H1 (cell line): ENCODE measurements around the gene OR10A2. TPM values are rescaled to one million over a fixed set of nuclear protein-coding genes. Genes with fewer than 3 reads are reported as not detected.

ENCODE experiments used
- CTCF ChIA-PET: fragments of 300-600 bp; sonication (Branson Sonifier 250); formaldehyde crosslinking; loops from one replicate; lab custom pipeline; 2021; ENCODE audit not compliant: partially characterized antibody; lab: Charles Lee
- POLR2A ChIA-PET: fragments of 300-600 bp; sonication (Branson Sonifier 250); formaldehyde crosslinking; loops from one replicate; lab custom pipeline; 2021; ENCODE audit warnings: inconsistent platforms; ENCODE audit not compliant: partially characterized antibody; lab: Charles Lee
- DNase-seq, 2 experiments: peaks; one replicate each; pipeline versions ENCODE4 v3.0.0 to v3.0.0-alpha.2; 2010 to 2022; ENCODE audit warnings: low spot score in 2 of 2, low read depth in 1 of 2, mixed read lengths in 1 of 2
- FAIRE-seq: peaks from 2 replicates; lab custom pipeline; 2011; peaks lifted over from hg19 to GRCh38; lab: Jason Lieb, UNC
- H2AFZ ChIP-seq: 2 replicates; pipeline ENCODE4 v1.8.1; 2012; ENCODE audit warnings: low read length, inconsistent platforms
- H2AK5ac ChIP-seq: 2 replicates; pipeline ENCODE4 v1.6.1; 2013; ENCODE audit warnings: low read depth, low read length
- H2BK120ac ChIP-seq: replicated peaks from 2 replicates; pipeline ENCODE3; 2013; ENCODE audit warnings: low read depth, low read length, inconsistent platforms
- H2BK12ac ChIP-seq: 2 replicates; pipeline ENCODE4 v1.6.1; 2013; ENCODE audit warnings: low read depth, low read length
- H2BK15ac ChIP-seq: 2 replicates; pipeline ENCODE4 v1.6.1; 2013; ENCODE audit warnings: low read length
- H2BK20ac ChIP-seq: 2 replicates; pipeline ENCODE4 v1.6.1; 2013; ENCODE audit warnings: low read length
- H2BK5ac ChIP-seq: 2 replicates; pipeline ENCODE4 v1.6.1; 2013; ENCODE audit warnings: low read depth, low read length
- H3K14ac ChIP-seq: 2 replicates; pipeline ENCODE4 v1.6.1; 2013; ENCODE audit warnings: inconsistent platforms; ENCODE audit not compliant: insufficient read length
- H3K18ac ChIP-seq: 2 replicates; pipeline ENCODE4 v1.6.1; 2013; ENCODE audit warnings: low read length; ENCODE audit errors: extremely low read depth
- H3K23ac ChIP-seq: 2 replicates; pipeline ENCODE4 v1.6.1; 2013; ENCODE audit warnings: inconsistent platforms; ENCODE audit not compliant: insufficient read length
- H3K23me2 ChIP-seq: 2 replicates; pipeline ENCODE4 v1.6.1; 2013; ENCODE audit warnings: low read depth, low read length
- H3K27ac ChIP-seq: 2 replicates; pipeline ENCODE4 v1.6.1; 2011; ENCODE audit warnings: low read depth, low read length, inconsistent platforms
- H3K27me3 ChIP-seq, 4 experiments: replicated peaks in 1 of 4; 1 replicate in 1 of 4; 2 replicates in 3 of 4; pipeline versions ENCODE4 v1.6.1 to v1.8.1; 2011 to 2013; ENCODE audit warnings: low read length in 3 of 4, mild to moderate bottlenecking in 3 of 4, inconsistent platforms in 2 of 4, mixed read lengths in 2 of 4, moderate library complexity in 1 of 4; ENCODE audit not compliant: control insufficient read depth in 3 of 4, insufficient read depth in 3 of 4; ENCODE audit errors: extremely low read depth in 1 of 4
- H3K36me3 ChIP-seq, 4 experiments: 2 replicates each; pipeline versions ENCODE4 v1.6.1 to v1.8.1; 2011 to 2013; ENCODE audit warnings: mild to moderate bottlenecking in 4 of 4, low read length in 3 of 4, moderate library complexity in 2 of 4, control low read depth in 1 of 4, inconsistent platforms in 1 of 4; ENCODE audit not compliant: insufficient read depth in 4 of 4, control insufficient read depth in 2 of 4
- H3K4ac ChIP-seq: replicated peaks from 2 replicates; pipeline ENCODE3; 2013; ENCODE audit warnings: low read length, low read depth, mixed read lengths, inconsistent platforms; ENCODE audit not compliant: insufficient read length
- H3K4me1 ChIP-seq, 4 experiments: replicated peaks in 1 of 4; 1 replicate in 1 of 4; 2 replicates in 3 of 4; pipeline versions ENCODE4 v1.6.1 to v1.8.1; 2011 to 2013; ENCODE audit warnings: low read length in 3 of 4, inconsistent platforms in 2 of 4, mixed read lengths in 1 of 4; ENCODE audit not compliant: insufficient read depth in 4 of 4, control insufficient read depth in 3 of 4
- H3K4me2 ChIP-seq, 2 experiments: 2 replicates each; pipeline versions ENCODE4 v1.6.1 to v1.8.1; 2011 to 2013; ENCODE audit warnings: low read depth in 2 of 2, low read length in 2 of 2, control low read depth in 1 of 2, inconsistent platforms in 1 of 2, mild to moderate bottlenecking in 1 of 2; ENCODE audit not compliant: insufficient read depth in 1 of 2
- H3K4me3 ChIP-seq, 4 experiments: fragments of 200-600, 300-600 bp in 1 of 4; sonication (generic), shearing (Covaris generic), sonication (Bioruptor Twin) in 1 of 4; 2 replicates each; pipeline versions ENCODE4 v1.5.1 to v1.8.1; 2011 to 2016; ENCODE audit warnings: low read length in 4 of 4, low read depth in 3 of 4, control low read depth in 2 of 4, inconsistent platforms in 2 of 4, mild to moderate bottlenecking in 2 of 4, mixed read lengths in 1 of 4, moderate library complexity in 1 of 4; ENCODE audit not compliant: insufficient read depth in 2 of 4; ENCODE audit errors: extremely low read depth in 1 of 4
- H3K56ac ChIP-seq: replicated peaks from 2 replicates; pipeline ENCODE3; 2013; ENCODE audit warnings: low read depth, mild to moderate bottlenecking, mixed read lengths, low read length, inconsistent platforms; ENCODE audit not compliant: insufficient read length
- H3K79me1 ChIP-seq: 2 replicates; pipeline ENCODE4 v1.6.1; 2013; ENCODE audit warnings: low read depth, low read length, control low read depth
- H3K79me2 ChIP-seq, 2 experiments: 2 replicates each; pipeline versions ENCODE4 v1.6.1 to v1.8.1; 2012 to 2013; ENCODE audit warnings: low read length in 2 of 2, mild to moderate bottlenecking in 2 of 2, inconsistent platforms in 1 of 2; ENCODE audit not compliant: insufficient read depth in 2 of 2, control insufficient read depth in 1 of 2
- H3K9ac ChIP-seq, 4 experiments: replicated peaks in 1 of 4; 1 replicate in 1 of 4; 2 replicates in 3 of 4; pipeline versions ENCODE4 v1.6.1 to v1.8.1; 2011 to 2013; ENCODE audit warnings: low read depth in 3 of 4, low read length in 3 of 4, control low read depth in 2 of 4, mild to moderate bottlenecking in 2 of 4, moderate library complexity in 2 of 4, inconsistent platforms in 1 of 4; ENCODE audit errors: extremely low read depth in 1 of 4
- H3K9me3 ChIP-seq, 2 experiments: 2 replicates each; pipeline versions ENCODE4 v1.6.1 to v1.8.1; 2012 to 2013; ENCODE audit warnings: mild to moderate bottlenecking in 2 of 2, moderate library complexity in 2 of 2, control low read depth in 1 of 2, inconsistent platforms in 1 of 2, low read depth in 1 of 2, low read length in 1 of 2, mixed read lengths in 1 of 2; ENCODE audit not compliant: insufficient read depth in 2 of 2
- H4K20me1 ChIP-seq, 2 experiments: replicated peaks in 1 of 2; 2 replicates each; pipeline versions ENCODE3 to v1.8.1; 2011 to 2013; ENCODE audit warnings: inconsistent platforms in 2 of 2, low read length in 2 of 2, mild to moderate bottlenecking in 1 of 2; ENCODE audit not compliant: insufficient read depth in 2 of 2, control insufficient read depth in 1 of 2
- H4K5ac ChIP-seq: 2 replicates; pipeline ENCODE4 v1.6.1; 2013; ENCODE audit warnings: low read length, low read depth, mixed read lengths, inconsistent platforms; ENCODE audit not compliant: insufficient read length
- H4K8ac ChIP-seq: 2 replicates; pipeline ENCODE4 v1.8.0; 2013; ENCODE audit warnings: mild to moderate bottlenecking, moderate library complexity, low read length, inconsistent platforms; ENCODE audit not compliant: insufficient read depth; ENCODE audit errors: extremely low read depth
- H4K91ac ChIP-seq: replicated peaks from 2 replicates; pipeline ENCODE3; 2013; ENCODE audit warnings: low read length, mixed read lengths, inconsistent platforms; ENCODE audit not compliant: insufficient read length
- CTCF ChIP-seq, 3 experiments: IDR thresholded peaks; 1 replicate in 2 of 3; 2 replicates in 1 of 3; pipeline versions ENCODE4 v1.5.1 to v1.6.1; 2011; ENCODE audit warnings: low read length in 3 of 3, mild to moderate bottlenecking in 3 of 3, inconsistent platforms in 2 of 3, low read depth in 1 of 3, moderate library complexity in 1 of 3; ENCODE audit not compliant: insufficient read depth in 1 of 3; ENCODE audit errors: control extremely low read depth in 1 of 3
- WGBS, 2 experiments: shearing (Covaris generic) in 1 of 2; methylation state at CpG; one replicate each; pipeline versions ENCODE4 v1.1.6 to v1.1.7; 2013 to 2015; ENCODE audit warnings: low lambda C conversion rate in 2 of 2, mixed read lengths in 2 of 2, inconsistent platforms in 1 of 2, low coverage in 1 of 2, missing lambda C conversion rate in 1 of 2; ENCODE audit not compliant: insufficient replicate concordance in 2 of 2, insufficient coverage in 1 of 2, insufficient read length in 1 of 2; ENCODE audit errors: extremely low coverage in 1 of 2, missing lambda C conversion rate in 1 of 2; 5-methylcytosine and 5-hydroxymethylcytosine counted together
- polyA plus RNA-seq, 7 experiments: library from polyadenylated mRNA; depleted of rRNA in 3 of 7; stranded (reverse) in 5 of 7; unstranded in 2 of 7; fragments of >200 nt in 5 of 7; fragments of 200-250 nt in 2 of 7; gene quantifications; 1 replicate in 5 of 7; 2 replicates in 1 of 7; 4 replicates in 1 of 7; pipeline versions ENCODE4 v1.2.1 to v1.2.3, GENCODE V29; 2011 to 2013; ENCODE audit warnings: missing spikeins in 2 of 7, mixed read lengths in 2 of 7
- total RNA-seq: library from RNA; stranded (reverse); fragmentation: NEBNext Ultra II Directional; extraction: Animal tissue kit (Norgen Biotek cat#: 25700); gene quantifications from 2 replicates; pipeline ENCODE4 v1.2.1, GENCODE V29; 2021

Gene OR10A2
- total and polyA plus RNA-seq, 2 of the 8 experiments (the other 6 are each of a cell fraction or from before 2014, with no cell fraction given): not detected

- H3K79me2 ChIP-seq: no peaks in the 10 kb centered on the region
- H3K4ac ChIP-seq: no peak overlapping the region
- no peaks in the 10 kb centered on the region for H3K79me1 ChIP-seq
- H3K9ac ChIP-seq: no peak overlapping the region
- no peak overlapping the region for H3K18ac ChIP-seq
- no peak overlapping the region for H4K8ac ChIP-seq
- no peaks in the 10 kb centered on the region for H3K36me3 ChIP-seq
- ChIA-PET CTCF (interaction anchor here (1.5 kb wide), 1 partner anchor 9 kb away, joined by 4 read pairs; the partner anchor contains the start of gene OR10A2), POLR2A (no interaction called here)
- no peak overlapping the region for H3K14ac ChIP-seq
- H3K4me2 ChIP-seq: no peak overlapping the region
- H4K20me1 ChIP-seq: no peaks in the 10 kb centered on the region
- H2BK15ac ChIP-seq: no peak overlapping the region
- TF ChIP-seq CTCF (IDR thresholded peaks at IDR 0.05; ENCODE audit: control extremely low read depth in 1 of 3, insufficient read depth in 1 of 3, low read depth in 1 of 3, low read length in 3 of 3): no peak
- no peak for DNase-seq
- H3K9me3 ChIP-seq: no peaks in the 10 kb centered on the region
- H2BK20ac ChIP-seq: no peak overlapping the region
- H2AK5ac ChIP-seq: no peak overlapping the region
- H2BK5ac ChIP-seq: no peak overlapping the region
- no peak overlapping the region for H2AFZ ChIP-seq
- H3K23ac ChIP-seq: no peak overlapping the region
- H3K4me1 ChIP-seq: no peaks in the 10 kb centered on the region
- H4K91ac ChIP-seq: no peak overlapping the region
- no peaks in the 10 kb centered on the region for H3K23me2 ChIP-seq
- H2BK120ac ChIP-seq: no peak overlapping the region
- 90% methylated on average over 1 of the region's 1 CpG; no CpG with 5 or more reads in 1 of the 2 experiments for WGBS, 2 experiments
- FAIRE-seq: no peak
- H3K27me3 ChIP-seq: no peaks in the 10 kb centered on the region
- H3K56ac ChIP-seq: no peak overlapping the region
- no peak overlapping the region for H3K4me3 ChIP-seq
- H2BK12ac ChIP-seq: no peak overlapping the region
- H4K5ac ChIP-seq: no peak overlapping the region
- H3K27ac ChIP-seq: no peak overlapping the region
Observed at GRCh38 chr11:6871278-6871677, 8.4 kb downstream of the OR10A2 start.
